GM11168 (cell line): ENCODE results near the gene STMP1.
"Not testable (repeated sequence)": the region's sequence is repeated elsewhere in the genome, so short reads cannot be mapped to it uniquely, and the experiment has no call there.

Experiments
- in situ Hi-C: fragments of 300-500 bp; cut with MboI; formaldehyde crosslinking; loops from one replicate; pipeline ENCODE4 v1.12.0; 2022; ENCODE audit warnings: low sequenced_read_pairs; ENCODE audit not compliant: unreplicated experiment

The STMP1 gene

DNA sequence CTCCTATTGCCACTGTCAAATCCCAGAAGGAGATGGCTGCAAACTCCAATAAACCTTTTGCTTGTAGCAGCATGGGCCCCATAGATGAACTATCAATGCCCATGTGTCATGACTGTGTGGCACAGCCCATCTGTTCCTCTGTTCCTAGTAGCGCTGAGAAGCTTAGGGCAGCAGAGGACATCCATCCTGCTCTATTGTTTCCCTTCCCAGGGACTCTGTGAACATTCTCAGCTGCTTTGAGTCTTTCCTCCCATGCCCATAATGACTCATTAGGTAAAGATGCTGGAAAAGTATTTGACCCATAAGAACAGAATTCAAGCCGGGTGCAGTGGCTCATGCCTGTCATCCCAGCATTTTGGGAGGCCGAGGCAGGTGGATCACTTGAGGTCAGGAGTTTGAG, 28.3 kb downstream of the STMP1 start:
- in situ Hi-C loops = no loop called here

DNA sequence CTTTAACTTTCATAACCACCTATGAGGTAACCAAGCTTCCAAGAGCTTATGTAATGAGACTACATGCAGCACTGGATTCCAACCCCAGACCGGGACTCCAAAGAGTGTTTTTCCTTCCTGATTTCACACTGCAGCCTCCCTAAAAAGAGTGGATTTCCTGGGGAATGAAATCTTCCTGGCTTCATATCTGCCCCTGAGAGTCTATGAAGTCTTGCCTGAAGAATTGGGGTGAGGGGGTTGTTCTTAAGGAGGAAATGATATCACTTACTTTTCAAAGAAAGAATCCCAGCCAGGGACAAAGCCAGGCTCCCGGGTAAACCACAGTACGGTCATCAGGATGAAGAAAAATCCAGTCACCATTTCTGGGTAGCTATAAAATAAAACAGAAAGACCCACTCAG, 29.7 kb downstream of the STMP1 start:
- in situ Hi-C loops = no loop called here

DNA sequence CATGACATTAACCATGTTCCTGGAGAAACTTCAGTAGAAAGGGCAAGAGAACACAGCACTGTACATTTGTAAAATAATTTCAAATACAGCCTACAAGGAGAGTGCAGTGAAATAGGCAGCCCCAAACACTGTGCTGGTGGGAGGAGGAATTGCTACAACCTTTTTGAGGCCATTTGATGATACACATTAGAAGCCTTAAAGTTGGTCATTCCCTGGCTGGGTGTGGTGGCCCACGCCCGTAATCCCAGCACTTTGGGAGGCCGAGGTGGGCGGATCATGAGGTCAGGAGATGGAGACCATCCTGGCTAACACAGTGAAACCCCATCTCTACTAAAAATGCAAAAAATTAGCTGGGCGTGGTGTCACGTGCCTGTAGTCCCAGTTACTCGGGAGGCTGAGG, 30.3 kb downstream of the STMP1 start:
- in situ Hi-C loops = not testable (repeated sequence)

DNA sequence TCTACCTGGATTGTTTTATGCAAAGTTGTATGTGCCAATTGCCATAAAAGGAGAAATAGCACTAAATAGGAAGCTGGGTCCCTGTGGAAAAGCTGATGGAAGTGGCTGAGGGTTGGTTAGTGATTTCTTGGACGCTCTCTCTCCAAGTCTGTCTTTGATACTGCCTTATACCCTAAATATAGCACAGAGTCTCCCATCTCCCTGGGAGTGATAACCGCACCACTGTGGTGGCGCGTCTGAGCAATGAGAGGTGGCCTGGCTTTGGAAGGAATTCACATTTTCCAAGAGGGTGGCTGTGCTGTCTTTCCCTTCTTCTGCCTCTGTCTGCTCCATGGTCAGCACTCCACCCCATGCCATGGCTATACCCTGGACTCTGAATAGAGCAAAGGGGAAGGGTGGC, 31.2 kb downstream of the STMP1 start:
- in situ Hi-C loops = no loop called here

DNA sequence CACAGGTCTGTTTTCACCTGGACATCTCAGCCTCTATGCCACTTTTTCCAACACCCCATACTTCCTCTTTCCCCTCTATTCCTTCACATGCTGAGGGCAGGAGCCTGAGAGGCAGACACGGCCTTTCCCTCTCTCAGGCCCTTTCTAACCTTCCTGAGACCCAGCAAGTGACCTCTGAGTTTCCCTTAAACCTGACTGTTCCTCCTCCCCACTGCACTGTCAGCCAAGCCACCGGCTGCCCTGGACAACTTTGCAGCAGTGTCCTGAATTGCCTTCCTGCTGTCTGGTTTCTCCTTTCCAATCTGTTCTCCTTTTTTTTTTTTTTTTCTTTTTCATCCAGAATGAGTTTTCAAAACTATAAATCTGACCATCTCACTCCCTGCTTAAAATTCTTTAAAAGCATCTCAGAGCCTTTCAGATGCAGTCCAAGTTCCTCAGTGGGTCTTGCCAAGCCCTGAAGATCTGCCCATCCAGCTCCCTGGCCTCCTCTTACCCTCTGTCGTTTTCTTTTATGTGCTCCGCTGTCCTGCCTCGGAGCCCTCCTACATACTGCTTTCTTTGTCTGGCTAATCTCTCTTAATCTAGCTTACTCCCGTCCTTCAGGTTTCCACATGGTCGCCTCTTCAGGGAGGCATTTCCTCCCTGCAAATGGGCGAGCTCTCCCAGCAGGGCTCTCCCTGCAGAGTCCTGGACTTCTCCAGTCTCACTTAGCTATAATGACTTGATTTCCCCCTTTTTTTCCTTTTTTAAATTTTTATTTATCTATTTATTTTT, 35.1 kb downstream of the STMP1 start:
- in situ Hi-C loops = no loop called here

DNA sequence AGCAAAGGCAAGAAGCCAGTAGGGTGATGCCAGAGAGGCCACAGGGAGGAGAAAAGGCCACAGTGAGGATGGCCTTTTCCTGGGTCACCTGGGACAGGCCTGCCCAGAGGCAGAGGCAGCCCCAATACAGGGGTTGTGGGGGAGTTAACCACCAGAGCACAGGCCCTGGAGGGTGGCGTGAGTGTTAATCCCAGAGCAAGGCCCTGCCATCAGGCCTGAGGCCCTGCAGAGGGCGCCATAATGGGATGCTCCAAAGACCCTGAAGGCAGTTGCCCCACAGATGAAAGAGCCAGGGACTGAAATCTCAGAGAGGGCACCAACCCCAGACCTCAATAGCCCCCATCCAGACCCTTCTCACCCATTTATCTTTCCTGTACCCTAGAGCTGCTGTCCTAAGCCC, 41.8 kb downstream of the STMP1 start:
- in situ Hi-C loops = no loop called here

DNA sequence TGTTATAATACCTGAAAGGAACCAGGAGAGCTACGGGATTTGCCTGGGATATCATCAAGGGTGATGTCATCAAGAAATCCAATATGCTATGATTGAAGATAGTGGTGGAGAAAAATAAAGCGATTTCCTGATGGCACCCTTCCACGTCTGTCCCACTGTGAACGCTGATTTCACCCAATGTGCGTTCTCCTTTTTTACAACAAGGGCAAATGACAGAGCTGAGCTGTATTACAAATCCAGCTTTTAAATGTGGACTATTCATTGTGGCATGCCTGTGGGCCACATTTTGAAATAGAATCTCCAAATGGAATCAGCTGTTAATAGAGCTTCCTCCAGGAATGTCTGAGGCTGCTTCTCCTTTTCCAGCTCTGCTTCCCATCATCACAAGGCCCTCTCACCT, 42.4 kb downstream of the STMP1 start:
- in situ Hi-C loops = no loop called here

DNA sequence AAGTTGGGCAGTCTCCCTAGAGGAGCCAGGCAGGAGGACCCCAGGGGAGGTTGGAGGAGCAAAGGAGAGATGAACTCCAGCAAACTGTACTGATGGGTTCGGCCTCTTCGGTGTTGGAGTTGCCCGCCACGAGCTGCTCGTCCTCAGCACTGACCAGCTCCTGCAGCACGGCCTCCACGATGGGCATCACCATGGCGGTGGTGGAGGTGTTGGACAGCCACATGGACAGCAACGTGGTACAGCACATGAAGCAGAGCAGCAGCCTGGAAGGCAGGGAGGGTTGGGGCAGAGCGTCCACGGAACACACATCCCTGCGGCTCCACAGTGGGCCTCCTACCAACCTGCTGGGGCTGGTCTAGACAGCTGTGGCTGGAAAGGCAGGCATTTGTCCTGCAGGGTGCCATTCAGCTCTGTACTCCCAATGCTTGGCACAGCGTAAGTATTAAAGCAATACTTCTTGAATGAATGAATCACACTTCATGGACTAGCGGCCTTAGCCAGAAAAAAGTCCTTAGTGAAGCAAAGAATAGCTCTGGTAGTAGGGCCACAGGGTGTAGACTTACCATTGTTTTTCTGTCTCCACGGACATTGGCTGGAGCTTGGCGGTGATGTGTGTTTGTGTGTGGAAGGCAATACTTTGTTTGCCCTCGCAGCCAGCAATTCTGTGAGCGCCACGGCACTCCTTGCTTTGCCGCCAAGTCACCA, 43.9 kb downstream of the STMP1 start:
- in situ Hi-C loops = no loop called here

DNA sequence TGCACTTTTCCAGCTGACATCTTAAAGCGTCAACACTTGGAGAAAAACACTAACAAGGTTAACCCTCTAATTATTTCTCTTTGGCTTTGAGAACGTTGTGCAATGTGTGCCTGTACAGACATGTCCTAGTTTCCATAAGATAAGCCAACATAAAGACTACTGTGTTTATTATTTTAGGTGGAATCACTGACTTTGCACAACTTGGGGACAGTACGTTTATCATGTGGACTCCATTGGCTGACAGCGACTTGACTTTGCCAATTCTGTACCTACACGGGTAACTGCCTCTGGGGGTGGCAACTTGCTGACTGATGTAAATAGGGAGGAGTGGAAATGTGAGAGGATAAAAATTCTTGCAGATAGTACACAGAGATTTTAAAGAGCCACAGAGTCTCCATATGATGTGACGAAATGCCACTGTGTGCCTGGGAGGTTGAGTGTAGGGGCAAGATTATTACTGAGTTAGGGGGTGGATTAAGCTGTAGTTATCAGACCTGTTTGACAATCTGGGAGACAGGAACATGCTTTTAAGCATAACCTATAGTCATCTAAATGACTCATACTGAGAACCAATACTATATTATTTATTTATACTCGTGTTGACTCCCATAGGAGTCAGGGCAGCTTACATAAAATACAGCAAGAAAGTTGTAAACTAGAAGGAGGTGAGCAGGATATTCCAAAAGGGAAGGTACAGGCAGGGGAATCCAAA, 44.7 kb downstream of the STMP1 start:
- in situ Hi-C loops = no loop called here

DNA sequence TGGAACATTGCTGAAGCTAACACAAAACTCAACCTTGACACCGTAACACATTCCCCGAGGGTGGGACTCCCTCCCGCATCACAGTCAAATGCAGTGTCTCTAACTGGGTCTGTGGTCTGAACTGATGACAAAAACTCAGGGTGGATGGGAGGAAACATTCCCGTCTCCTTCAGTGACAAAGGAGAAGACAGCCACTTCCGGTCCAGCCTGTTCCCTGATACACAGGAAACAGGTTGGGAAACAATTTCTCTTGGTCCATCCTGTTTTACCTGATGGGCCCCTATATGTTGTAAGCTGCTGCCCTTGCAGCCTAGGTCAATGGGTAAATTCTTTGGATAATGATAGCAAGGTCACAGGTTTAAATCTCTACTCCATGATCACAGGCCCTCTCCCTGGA, 45.3 kb downstream of the STMP1 start:
- in situ Hi-C loops = no loop called here

DNA sequence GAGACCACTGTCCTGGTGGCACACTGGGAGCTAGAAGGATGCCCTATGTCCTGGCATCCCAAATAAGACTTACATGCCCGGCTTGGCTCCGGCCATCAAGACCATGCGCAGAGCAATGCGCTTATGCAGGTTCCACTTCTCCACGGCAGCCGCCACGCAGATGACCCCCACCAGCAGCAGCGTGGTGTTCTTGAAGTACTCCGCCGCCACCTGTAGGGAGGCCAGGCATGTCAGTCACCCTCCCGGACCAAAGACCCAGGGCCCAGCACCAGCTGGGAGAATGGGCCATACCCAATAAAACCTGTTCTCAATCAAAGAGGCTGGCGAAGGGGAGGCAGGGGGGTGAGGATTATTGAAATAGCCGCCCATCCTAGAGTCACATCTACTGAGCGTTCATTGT, 45.7 kb downstream of the STMP1 start:
- in situ Hi-C loops = no loop called here

DNA sequence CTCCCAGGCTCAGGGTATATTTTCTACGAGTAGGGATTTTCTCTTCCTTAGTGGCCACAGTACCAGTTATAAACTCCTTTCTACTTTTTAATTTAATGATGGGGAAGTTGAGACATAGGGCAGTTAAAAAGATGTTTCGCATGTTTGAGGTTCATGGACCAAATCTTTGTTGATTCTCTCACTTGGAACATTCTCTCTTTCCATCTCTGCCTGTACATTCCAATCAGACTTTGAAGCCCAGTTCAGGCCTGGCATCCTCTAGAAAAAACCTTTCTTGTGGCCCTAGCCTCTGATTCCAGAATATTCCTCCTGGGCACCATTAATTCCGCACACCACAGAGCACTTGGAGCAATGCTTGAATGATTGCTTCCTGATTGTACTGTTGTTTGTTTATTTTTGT, 47.2 kb downstream of the STMP1 start:
- in situ Hi-C loops = no loop called here

DNA sequence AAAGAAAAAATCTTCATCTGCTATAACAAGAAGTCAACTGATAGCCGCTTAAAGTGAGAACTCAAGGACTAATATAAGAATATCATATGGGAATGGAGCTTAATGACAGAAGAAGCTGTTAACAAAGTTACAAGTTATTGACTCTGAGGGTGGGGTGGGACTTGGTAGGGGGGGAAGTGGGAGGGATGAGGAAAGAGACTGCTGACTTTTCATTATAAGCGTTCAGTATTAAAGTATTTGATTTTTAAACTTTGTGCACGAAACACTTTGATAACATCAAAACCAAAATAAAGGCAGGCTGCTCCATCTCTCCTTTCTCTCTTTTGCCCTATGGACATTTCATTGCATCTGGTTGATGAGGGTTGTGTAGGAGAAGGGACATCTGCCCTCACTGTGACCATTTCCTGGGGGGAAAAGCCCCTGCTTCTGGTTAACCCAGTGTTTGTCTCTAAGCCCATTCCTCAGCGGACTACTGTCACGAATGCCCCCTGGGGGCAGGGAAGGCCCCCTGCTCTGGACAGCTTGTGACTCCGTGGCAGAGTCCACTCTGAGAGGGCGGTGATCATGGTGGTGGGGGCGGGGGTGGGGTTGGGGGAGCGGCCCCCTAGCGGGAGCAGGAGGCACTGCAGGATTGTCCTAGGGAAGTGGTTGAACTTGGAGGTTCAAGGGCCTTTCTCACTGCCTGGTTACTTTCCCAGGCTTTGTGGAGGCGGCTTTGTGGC, 48.3 kb downstream of the STMP1 start:
- in situ Hi-C loops = no loop called here

DNA sequence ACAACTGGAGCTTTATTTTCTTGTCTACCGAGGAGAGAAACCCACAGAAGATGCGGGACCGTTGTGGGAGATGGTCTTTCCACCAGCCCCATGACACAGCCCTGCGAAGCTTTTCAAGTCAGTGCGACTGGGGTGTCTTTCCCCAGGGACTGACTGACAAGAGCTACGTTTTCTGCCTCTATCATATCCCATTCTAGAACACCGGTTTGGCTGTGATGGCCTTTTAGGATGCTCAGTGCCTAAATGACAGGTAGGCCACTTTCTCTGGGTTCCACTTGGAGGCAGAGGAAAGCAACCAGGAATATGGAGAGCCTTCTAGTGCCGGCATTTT, 48.8 kb downstream of the STMP1 start:
- in situ Hi-C loops = no loop called here

DNA sequence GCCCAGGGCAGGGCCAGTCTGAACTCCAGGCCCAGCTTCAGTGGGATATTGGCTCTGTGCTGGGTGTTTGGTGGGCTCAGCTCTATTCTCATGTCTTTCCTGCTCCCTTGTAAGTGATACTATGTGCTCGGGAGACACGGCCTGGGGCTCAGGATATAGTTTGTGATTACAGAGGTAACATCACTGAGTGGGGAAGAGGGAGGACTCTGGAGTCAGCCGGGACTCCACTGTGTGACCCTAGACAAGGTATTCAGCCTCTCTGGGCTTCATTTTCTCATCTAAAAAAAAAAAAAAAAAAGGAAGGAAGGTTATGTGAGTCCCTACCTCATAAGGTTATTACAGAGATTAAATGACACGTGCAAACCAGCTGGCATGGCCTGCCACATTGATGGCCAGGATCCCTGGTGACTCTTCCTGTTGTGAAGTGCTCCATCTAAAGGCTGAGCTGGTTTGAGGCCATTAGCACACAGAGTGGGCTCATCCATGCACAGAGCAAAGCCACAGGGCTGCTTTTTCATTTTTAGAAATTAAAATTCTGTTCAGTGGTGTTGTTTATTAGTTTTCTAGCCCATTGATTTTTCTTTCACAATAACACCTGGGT, 50.0 kb downstream of the STMP1 start:
- in situ Hi-C loops = no loop called here

DNA sequence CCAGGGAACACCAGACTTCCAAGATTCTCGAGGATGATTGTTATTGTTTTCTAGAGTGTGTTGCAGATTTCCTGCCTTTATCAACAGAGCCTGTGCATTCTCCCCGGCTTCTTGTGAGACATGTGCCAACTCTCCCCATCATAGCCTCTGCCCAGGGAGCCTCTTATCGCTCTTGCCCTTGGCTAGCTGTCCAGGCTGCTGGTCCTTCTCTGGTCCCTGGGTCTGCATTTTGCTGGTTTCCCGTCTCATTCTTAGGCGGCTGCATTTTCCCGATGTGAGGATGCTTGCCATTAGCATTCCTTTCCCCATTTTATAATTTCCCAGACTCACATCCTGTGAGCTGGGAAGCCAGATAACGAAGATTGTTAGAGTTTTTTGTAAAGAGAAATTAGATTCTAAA, 50.5 kb downstream of the STMP1 start:
- in situ Hi-C loops = no loop called here

DNA sequence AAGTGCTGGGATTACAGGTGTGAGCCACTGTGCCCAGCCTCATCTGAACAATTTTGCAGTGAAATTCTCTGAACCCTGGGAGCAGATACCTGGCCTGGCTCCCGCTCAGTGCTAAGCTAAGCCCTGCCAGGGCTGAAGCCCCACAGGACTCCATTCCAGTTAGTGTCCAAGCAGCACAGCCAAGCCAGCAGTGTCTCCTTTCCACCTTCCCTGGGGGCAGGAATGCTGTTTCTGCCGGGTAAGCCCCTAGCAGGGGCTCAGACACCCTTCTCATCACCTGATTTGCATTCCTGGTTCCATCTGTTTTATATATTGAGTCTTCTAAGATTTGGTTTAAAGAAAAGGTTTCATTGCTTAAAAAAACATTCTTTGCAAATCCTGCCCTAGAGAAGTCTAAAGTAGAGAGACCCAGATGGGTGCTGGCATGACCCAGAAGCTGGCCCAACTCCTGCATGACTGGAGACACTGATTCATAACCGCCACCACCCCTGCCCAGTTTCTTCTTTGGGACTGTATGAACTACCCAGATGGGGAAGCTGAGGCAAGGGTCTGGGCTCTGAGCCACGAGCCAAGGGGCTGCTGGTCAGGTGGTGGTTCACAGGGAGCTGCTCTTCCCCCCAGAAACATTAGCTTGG, 51.6 kb downstream of the STMP1 start:
- in situ Hi-C loops = no loop called here

DNA sequence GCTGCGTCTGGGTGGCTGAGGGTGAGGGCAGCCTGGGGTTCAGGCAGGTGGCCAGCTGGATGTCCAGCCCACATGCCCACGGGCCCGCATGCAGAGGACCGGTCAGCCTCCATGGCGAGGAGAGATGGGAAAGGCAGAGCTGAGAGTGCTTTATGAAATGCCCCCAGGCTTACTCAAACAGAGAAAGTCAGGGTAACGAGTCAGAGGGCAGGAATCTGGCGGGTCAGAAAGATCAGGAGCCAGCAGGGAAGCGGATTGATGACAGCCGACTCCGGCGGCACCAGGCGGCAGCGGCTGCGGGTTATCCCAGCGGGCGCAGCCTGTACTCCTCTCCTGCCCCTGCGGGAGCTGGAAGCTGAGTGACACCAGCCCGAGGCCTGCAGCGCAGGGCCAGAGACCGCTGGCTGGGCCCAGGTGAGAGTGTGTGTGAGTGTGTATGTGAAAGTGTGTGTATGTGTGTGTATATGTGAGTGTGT, 52.3 kb downstream of the STMP1 start:
- in situ Hi-C loops = no loop called here

DNA sequence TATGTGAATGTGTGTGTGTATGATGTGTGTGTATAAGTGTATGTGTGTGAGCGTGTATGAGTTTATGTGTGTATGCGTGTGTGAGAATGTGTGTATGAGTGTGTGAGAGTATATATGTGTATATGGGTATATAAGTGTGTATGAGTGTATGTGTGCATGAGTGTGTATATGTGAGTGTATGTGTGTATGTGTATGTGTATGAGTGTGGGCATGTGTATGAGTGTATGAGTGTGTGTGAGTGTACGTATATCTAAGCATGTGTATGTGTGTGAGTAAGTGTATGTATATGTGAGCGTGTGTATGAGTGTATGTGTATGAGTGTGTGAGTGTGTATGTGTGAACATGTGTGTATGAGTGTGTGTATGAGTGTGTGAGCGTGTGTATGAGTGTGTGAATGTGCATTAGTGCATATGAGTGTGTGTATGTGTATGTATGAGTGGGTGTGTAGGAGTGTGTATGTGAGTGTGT, 52.8 kb downstream of the STMP1 start:
- in situ Hi-C loops = no loop called here

DNA sequence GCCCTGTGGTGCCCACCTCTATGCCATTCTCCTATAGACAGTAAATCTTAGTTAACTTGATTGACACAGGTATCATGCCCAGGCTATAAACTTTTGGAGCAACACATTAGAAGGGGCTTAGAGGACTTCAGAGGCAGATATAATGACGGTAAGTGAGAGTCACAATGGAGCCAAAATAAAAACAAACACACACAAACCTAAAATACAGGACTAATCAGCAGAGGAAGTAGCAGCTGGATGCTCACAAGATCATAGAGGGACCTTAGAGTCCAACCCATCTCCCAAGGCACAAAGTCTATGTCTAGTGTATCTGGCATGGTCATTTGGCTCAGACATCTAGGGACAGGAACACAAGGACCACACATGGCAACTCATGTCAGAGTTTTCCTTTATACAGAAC, 53.4 kb downstream of the STMP1 start:
- in situ Hi-C loops = no loop called here
